Activated CD8-positive, alpha-beta memory T cell treated with anti-CD3 and anti-CD28 coated beads, Interleukin-2, amount 50 U/mL, for 1 hour (primary cell): ENCODE data around the gene LCK.
"Not testable (repeated sequence)": the region's sequence is repeated elsewhere in the genome, so short reads cannot be mapped to it uniquely, and the experiment has no call there.

Experiments
- DNase-seq: peaks from one replicate; pipeline ENCODE4 v3.0.0-alpha.2; 2020; ENCODE audit errors: extremely low read depth

LCK gene

DNA sequence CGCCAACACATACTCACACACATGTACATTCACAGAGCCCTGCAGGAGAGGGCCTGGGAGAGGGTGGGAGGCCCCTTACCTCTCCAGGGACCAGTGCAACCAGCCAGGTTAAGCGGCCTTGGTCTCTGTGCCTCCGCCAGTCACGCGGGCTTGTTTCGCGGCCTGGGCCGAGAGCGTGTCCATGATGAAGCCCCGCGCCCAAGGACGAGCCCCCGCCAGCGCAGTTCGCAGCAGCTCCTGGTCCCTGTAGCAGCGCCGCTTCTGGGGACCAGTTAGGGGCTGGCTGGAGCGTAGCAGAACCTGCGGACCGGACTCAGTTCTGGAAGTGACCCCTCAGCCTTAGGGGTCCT, 11.3 kb upstream of the LCK start:
- DNase-seq = no peak

- DNase-seq = no peak
Observed at GRCh38 chr1:32240140-32240951, 10.7 kb upstream of the LCK start.

- no peak for DNase-seq
Observed at GRCh38 chr1:32241001-32241763, 9.9 kb upstream of the LCK start.

- DNase-seq = no peak
Observed at GRCh38 chr1:32242341-32242851, 8.7 kb upstream of the LCK start.

DNA sequence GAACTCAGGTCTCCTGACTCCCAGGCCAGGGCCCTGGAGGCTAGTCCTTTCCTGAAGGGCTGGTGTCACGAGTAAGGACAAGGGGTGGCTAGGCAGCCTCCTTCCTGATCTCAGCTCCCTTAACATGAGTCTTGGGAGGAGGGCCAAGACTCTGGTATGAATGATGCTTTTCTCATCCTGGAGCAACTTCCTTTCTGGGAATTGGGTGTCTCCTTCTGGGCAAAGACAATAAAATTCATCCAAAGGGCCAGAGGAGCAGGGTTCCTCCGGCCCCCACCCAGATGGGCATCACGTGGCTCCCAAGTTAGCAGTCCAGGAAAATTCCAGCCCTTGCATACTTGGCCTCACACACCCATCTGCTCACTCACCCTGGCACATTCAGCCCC, 4.2 kb upstream of the LCK start, which contains the start of gene FAM167B:
FAM167B (plus strand) TSS at position 335 of the 386 bp plus-strand sequence. CDS start 200 bp downstream, outside the sequence.
- no peak for DNase-seq

- DNase-seq = no peak
Observed at GRCh38 chr1:32247452-32247851, 3.6 kb upstream of the LCK start.

DNA sequence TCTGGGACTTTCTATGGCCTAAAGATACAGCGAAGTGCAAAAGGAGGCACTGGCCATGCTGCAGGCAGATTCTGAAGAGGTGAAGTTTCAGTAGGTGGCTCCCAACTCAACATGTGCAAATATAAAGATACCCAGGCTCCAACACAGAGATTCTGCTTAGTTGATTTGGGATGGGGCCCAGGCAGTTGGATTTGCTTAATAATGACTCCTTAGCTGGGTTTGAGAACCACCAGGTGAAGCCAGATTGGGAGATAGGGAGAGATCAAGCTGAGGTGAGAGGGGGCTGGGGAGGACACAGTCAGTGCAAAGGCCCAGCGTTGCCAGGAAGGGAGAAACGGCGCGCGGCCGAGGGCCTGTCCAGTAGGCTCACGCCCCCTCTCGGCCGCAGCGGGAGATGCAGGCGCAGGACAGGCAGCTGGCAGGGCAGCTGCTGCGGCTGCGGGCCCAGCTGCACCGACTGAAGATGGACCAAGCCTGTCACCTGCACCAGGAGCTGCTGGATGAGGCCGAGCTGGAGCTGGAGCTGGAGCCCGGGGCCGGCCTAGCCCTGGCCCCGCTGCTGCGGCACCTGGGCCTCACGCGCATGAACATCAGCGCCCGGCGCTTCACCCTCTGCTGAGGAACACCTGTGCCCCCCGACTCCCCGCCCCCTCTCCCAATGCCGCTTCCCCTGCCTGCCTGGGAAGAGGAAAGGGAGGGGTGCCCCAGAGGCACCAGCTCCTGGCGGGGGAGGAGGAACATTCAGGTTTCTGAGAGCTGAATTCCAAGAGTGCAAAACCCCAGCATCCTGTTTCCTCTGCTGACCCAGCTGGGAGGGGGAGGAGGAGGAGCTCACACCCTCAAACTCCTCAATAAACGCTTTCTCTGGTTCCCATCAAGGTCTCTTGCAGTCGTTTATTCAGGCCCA, 2.8 kb upstream of the LCK start:
- DNase-seq = no peak

GRCh38 chr1:32249831-32250525, 1.1 kb upstream of the LCK start:
- peak; percentile 79 for DNase-seq

GRCh38 chr1:32255072-32256071, 4.3 kb downstream of the LCK start:
- DNase-seq = no peak

GRCh38 chr1:32256473-32257226, 5.6 kb downstream of the LCK start:
- DNase-seq = no peak

- DNase-seq = no peak
Observed at GRCh38 chr1:32257227-32257508, 6.1 kb downstream of the LCK start.

- not testable (repeated sequence) for DNase-seq
Observed at GRCh38 chr1:32263236-32263593, 12.2 kb downstream of the LCK start.

DNA sequence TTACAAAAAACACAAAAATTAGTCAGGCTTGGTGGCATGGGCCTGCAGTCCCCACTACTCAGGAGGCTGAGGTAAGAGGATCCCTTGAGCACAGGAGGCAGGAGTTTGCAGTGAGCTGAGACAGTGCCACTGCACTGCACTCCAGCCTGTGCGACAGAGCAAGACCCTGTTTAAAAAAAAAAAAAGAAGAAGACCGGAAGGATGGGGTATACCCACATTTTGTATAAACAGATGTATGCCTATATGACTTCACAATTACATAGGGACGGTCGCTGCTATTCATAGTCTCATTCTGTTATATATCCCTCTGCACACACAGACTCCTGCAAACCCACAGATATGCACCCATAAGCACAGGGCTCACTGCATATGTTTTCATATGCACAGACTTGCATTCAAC, 12.7 kb downstream of the LCK start:
- DNase-seq = no peak

DNA sequence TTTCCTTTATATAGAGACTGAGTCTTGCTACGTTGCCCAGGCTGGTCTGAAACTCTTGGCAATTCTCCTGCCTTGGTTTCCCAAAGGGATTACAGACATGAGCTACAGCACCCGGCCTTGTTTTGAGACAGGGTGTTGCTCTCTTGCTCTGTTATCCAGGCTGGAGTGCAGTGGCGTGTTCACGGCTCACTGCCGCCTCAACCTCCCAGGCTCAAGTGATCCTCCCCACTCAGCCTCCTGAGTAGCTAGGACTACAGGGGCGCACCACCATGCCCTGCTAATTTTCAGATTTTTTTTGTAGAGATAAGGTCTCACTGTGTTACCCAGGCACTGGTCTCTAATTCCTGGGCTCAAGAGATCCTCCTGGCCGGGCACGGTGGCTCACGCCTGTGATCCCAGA, 14.8 kb downstream of the LCK start:
- no peak for DNase-seq

DNA sequence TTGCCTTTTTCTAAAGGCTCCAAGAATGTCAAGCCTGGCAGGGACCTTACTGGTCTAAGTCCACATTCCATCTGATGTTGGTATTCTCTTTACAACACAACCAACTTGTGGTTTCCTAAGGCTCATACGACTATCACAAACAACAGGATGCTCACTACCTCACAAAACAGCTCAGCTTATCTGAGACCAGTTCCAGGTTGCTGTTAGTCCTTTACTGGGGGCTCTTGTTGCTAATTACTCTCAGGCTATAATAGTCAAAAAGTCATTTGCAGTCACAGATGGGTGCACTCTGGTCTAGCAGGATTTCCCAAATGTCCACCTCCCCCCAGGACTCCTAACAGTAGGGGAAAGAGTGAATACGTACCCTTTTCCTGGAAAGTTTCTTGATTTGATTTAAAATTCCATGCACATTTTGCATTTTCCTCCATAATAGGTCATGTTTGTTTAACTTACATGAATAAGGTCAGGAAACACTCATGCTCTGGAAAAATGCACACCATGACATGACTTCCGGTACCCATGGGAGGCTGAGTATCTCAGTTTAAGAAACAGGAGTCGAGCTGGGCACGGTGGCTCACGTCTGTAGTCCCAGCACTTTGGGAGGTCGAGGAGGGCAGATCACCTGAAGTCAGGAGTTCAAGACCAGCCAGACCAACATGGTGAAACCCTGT, 16.0 kb downstream of the LCK start:
- DNase-seq = no peak

DNA sequence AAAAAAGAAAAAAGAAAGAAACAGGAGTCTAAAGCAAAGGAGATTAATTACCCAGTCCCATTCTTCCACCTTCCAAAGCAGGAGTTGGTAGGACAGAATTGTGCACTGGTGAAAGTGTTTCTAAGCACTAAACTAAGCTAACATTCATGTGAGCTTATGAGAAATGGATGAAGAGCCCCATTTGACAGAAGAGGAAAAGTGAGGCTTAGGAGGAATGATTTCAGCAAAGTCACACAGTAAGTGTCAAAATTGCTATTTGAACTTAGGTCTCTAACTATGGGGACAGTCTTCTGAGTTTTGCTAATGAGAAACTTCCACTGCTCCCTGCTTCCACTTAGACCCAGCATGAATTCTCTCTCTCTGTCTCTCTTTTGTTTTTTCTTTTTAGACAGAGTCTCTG, 18.7 kb downstream of the LCK start:
- no peak for DNase-seq

DNA sequence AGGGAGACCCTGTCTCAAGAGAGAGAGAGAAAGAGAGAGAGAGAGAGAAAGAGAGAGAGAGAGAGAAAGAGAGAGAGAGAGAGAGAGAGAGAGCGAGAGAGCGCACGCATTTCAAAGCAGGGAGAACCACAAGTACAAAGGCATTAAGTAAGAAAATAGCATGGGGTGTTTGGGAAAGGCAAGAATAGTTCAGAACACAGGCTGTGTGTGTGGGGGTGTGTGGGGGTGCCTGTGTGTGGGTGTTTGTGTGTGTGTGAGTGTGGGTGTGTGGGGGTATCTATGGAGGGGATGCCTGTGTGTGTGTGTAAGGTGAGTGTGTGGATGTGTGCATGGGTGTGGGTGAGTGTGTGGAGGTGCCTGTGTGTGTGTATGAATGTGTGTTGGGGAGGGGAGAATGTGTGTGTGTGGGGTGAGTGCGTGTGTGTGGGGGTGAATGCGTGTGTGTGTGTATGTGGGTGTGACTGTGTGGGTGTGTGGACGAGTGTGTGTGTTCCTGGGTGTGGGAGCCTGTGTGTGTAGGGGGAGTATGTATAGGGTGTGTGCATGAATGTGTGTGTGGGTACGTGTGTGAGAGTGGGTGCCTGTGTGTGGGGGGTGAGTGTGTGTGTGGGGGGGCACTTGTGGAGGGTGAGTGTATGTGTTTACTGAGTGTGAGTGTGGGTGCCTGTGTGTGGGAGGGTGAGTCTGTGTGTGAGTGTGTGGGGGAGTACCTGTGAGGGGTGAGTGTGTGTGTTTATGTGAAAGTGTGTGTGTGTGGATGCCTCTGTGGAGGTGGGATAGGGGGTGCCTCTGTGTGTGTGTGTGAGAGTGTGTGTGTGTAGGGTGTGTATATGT, 21.7 kb downstream of the LCK start:
- no peak for DNase-seq
